H1 (cell line): ENCODE results near the gene HSD11B1L. TPM values are rescaled to one million over a fixed set of nuclear protein-coding genes. Genes with fewer than 3 reads are reported as not detected.

Experiments used
- CTCF ChIA-PET: fragments of 300-600 bp; sonication (Branson Sonifier 250); formaldehyde crosslinking; loops from one replicate; lab custom pipeline; 2021; ENCODE audit not compliant: partially characterized antibody; lab: Charles Lee
- POLR2A ChIA-PET: fragments of 300-600 bp; sonication (Branson Sonifier 250); formaldehyde crosslinking; loops from one replicate; lab custom pipeline; 2021; ENCODE audit warnings: inconsistent platforms; ENCODE audit not compliant: partially characterized antibody; lab: Charles Lee
- DNase-seq, 2 experiments: peaks; one replicate each; pipeline versions ENCODE4 v3.0.0 to v3.0.0-alpha.2; 2010 to 2022; ENCODE audit warnings: low spot score in 2 of 2, low read depth in 1 of 2, mixed read lengths in 1 of 2
- FAIRE-seq: peaks from 2 replicates; lab custom pipeline; 2011; peaks lifted over from hg19 to GRCh38; lab: Jason Lieb, UNC
- H2AFZ ChIP-seq: 2 replicates; pipeline ENCODE4 v1.8.1; 2012; ENCODE audit warnings: low read length, inconsistent platforms
- H2AK5ac ChIP-seq: 2 replicates; pipeline ENCODE4 v1.6.1; 2013; ENCODE audit warnings: low read depth, low read length
- H2BK120ac ChIP-seq: replicated peaks from 2 replicates; pipeline ENCODE3; 2013; ENCODE audit warnings: low read depth, low read length, inconsistent platforms
- H2BK12ac ChIP-seq: 2 replicates; pipeline ENCODE4 v1.6.1; 2013; ENCODE audit warnings: low read depth, low read length
- H2BK15ac ChIP-seq: 2 replicates; pipeline ENCODE4 v1.6.1; 2013; ENCODE audit warnings: low read length
- H2BK20ac ChIP-seq: 2 replicates; pipeline ENCODE4 v1.6.1; 2013; ENCODE audit warnings: low read length
- H2BK5ac ChIP-seq: 2 replicates; pipeline ENCODE4 v1.6.1; 2013; ENCODE audit warnings: low read depth, low read length
- H3K14ac ChIP-seq: 2 replicates; pipeline ENCODE4 v1.6.1; 2013; ENCODE audit warnings: inconsistent platforms; ENCODE audit not compliant: insufficient read length
- H3K18ac ChIP-seq: 2 replicates; pipeline ENCODE4 v1.6.1; 2013; ENCODE audit warnings: low read length; ENCODE audit errors: extremely low read depth
- H3K23ac ChIP-seq: 2 replicates; pipeline ENCODE4 v1.6.1; 2013; ENCODE audit warnings: inconsistent platforms; ENCODE audit not compliant: insufficient read length
- H3K23me2 ChIP-seq: 2 replicates; pipeline ENCODE4 v1.6.1; 2013; ENCODE audit warnings: low read depth, low read length
- H3K27ac ChIP-seq: 2 replicates; pipeline ENCODE4 v1.6.1; 2011; ENCODE audit warnings: low read depth, low read length, inconsistent platforms
- H3K27me3 ChIP-seq, 4 experiments: replicated peaks in 1 of 4; 1 replicate in 1 of 4; 2 replicates in 3 of 4; pipeline versions ENCODE4 v1.6.1 to v1.8.1; 2011 to 2013; ENCODE audit warnings: low read length in 3 of 4, mild to moderate bottlenecking in 3 of 4, inconsistent platforms in 2 of 4, mixed read lengths in 2 of 4, moderate library complexity in 1 of 4; ENCODE audit not compliant: control insufficient read depth in 3 of 4, insufficient read depth in 3 of 4; ENCODE audit errors: extremely low read depth in 1 of 4
- H3K36me3 ChIP-seq, 4 experiments: 2 replicates each; pipeline versions ENCODE4 v1.6.1 to v1.8.1; 2011 to 2013; ENCODE audit warnings: mild to moderate bottlenecking in 4 of 4, low read length in 3 of 4, moderate library complexity in 2 of 4, control low read depth in 1 of 4, inconsistent platforms in 1 of 4; ENCODE audit not compliant: insufficient read depth in 4 of 4, control insufficient read depth in 2 of 4
- H3K4ac ChIP-seq: replicated peaks from 2 replicates; pipeline ENCODE3; 2013; ENCODE audit warnings: low read length, low read depth, mixed read lengths, inconsistent platforms; ENCODE audit not compliant: insufficient read length
- H3K4me1 ChIP-seq, 4 experiments: replicated peaks in 1 of 4; 1 replicate in 1 of 4; 2 replicates in 3 of 4; pipeline versions ENCODE4 v1.6.1 to v1.8.1; 2011 to 2013; ENCODE audit warnings: low read length in 3 of 4, inconsistent platforms in 2 of 4, mixed read lengths in 1 of 4; ENCODE audit not compliant: insufficient read depth in 4 of 4, control insufficient read depth in 3 of 4
- H3K4me2 ChIP-seq, 2 experiments: 2 replicates each; pipeline versions ENCODE4 v1.6.1 to v1.8.1; 2011 to 2013; ENCODE audit warnings: low read depth in 2 of 2, low read length in 2 of 2, control low read depth in 1 of 2, inconsistent platforms in 1 of 2, mild to moderate bottlenecking in 1 of 2; ENCODE audit not compliant: insufficient read depth in 1 of 2
- H3K4me3 ChIP-seq, 4 experiments: fragments of 200-600, 300-600 bp in 1 of 4; sonication (generic), shearing (Covaris generic), sonication (Bioruptor Twin) in 1 of 4; 2 replicates each; pipeline versions ENCODE4 v1.5.1 to v1.8.1; 2011 to 2016; ENCODE audit warnings: low read length in 4 of 4, low read depth in 3 of 4, control low read depth in 2 of 4, inconsistent platforms in 2 of 4, mild to moderate bottlenecking in 2 of 4, mixed read lengths in 1 of 4, moderate library complexity in 1 of 4; ENCODE audit not compliant: insufficient read depth in 2 of 4; ENCODE audit errors: extremely low read depth in 1 of 4
- H3K56ac ChIP-seq: replicated peaks from 2 replicates; pipeline ENCODE3; 2013; ENCODE audit warnings: low read depth, mild to moderate bottlenecking, mixed read lengths, low read length, inconsistent platforms; ENCODE audit not compliant: insufficient read length
- H3K79me1 ChIP-seq: 2 replicates; pipeline ENCODE4 v1.6.1; 2013; ENCODE audit warnings: low read depth, low read length, control low read depth
- H3K79me2 ChIP-seq, 2 experiments: 2 replicates each; pipeline versions ENCODE4 v1.6.1 to v1.8.1; 2012 to 2013; ENCODE audit warnings: low read length in 2 of 2, mild to moderate bottlenecking in 2 of 2, inconsistent platforms in 1 of 2; ENCODE audit not compliant: insufficient read depth in 2 of 2, control insufficient read depth in 1 of 2
- H3K9ac ChIP-seq, 4 experiments: replicated peaks in 1 of 4; 1 replicate in 1 of 4; 2 replicates in 3 of 4; pipeline versions ENCODE4 v1.6.1 to v1.8.1; 2011 to 2013; ENCODE audit warnings: low read depth in 3 of 4, low read length in 3 of 4, control low read depth in 2 of 4, mild to moderate bottlenecking in 2 of 4, moderate library complexity in 2 of 4, inconsistent platforms in 1 of 4; ENCODE audit errors: extremely low read depth in 1 of 4
- H3K9me3 ChIP-seq, 2 experiments: 2 replicates each; pipeline versions ENCODE4 v1.6.1 to v1.8.1; 2012 to 2013; ENCODE audit warnings: mild to moderate bottlenecking in 2 of 2, moderate library complexity in 2 of 2, control low read depth in 1 of 2, inconsistent platforms in 1 of 2, low read depth in 1 of 2, low read length in 1 of 2, mixed read lengths in 1 of 2; ENCODE audit not compliant: insufficient read depth in 2 of 2
- H4K20me1 ChIP-seq, 2 experiments: replicated peaks in 1 of 2; 2 replicates each; pipeline versions ENCODE3 to v1.8.1; 2011 to 2013; ENCODE audit warnings: inconsistent platforms in 2 of 2, low read length in 2 of 2, mild to moderate bottlenecking in 1 of 2; ENCODE audit not compliant: insufficient read depth in 2 of 2, control insufficient read depth in 1 of 2
- H4K5ac ChIP-seq: 2 replicates; pipeline ENCODE4 v1.6.1; 2013; ENCODE audit warnings: low read length, low read depth, mixed read lengths, inconsistent platforms; ENCODE audit not compliant: insufficient read length
- H4K8ac ChIP-seq: 2 replicates; pipeline ENCODE4 v1.8.0; 2013; ENCODE audit warnings: mild to moderate bottlenecking, moderate library complexity, low read length, inconsistent platforms; ENCODE audit not compliant: insufficient read depth; ENCODE audit errors: extremely low read depth
- H4K91ac ChIP-seq: replicated peaks from 2 replicates; pipeline ENCODE3; 2013; ENCODE audit warnings: low read length, mixed read lengths, inconsistent platforms; ENCODE audit not compliant: insufficient read length
- CHD1 ChIP-seq: IDR thresholded peaks from 2 replicates; pipeline ENCODE4 v1.6.1; 2012; ENCODE audit warnings: low read depth, low read length, improper control_type of control experiment
- EZH2 ChIP-seq: fragments of 200-600 bp; sonication (generic); IDR thresholded peaks from 2 replicates; pipeline ENCODE4 v1.7.1; 2012; ENCODE audit warnings: low read depth, mild to moderate bottlenecking, moderate library complexity, low read length, inconsistent platforms; ENCODE audit not compliant: severe bottlenecking
- HDAC2 ChIP-seq, 2 experiments: fragments of 300-600 bp in 1 of 2; sonication (generic) in 1 of 2; IDR thresholded peaks; 2 replicates each; pipeline ENCODE4 v1.6.1; 2011 to 2012; ENCODE audit warnings: low read depth in 2 of 2, low read length in 2 of 2, mild to moderate bottlenecking in 2 of 2, moderate library complexity in 2 of 2, borderline replicate concordance in 1 of 2, inconsistent platforms in 1 of 2
- ZNF274 ChIP-seq: IDR thresholded peaks from 2 replicates; pipeline ENCODE4 v1.7.0; 2012; ENCODE audit warnings: low read length, borderline replicate concordance; ENCODE audit errors: extremely low read depth
- WGBS, 2 experiments: shearing (Covaris generic) in 1 of 2; methylation state at CpG; one replicate each; pipeline versions ENCODE4 v1.1.6 to v1.1.7; 2013 to 2015; ENCODE audit warnings: low lambda C conversion rate in 2 of 2, mixed read lengths in 2 of 2, inconsistent platforms in 1 of 2, low coverage in 1 of 2, missing lambda C conversion rate in 1 of 2; ENCODE audit not compliant: insufficient replicate concordance in 2 of 2, insufficient coverage in 1 of 2, insufficient read length in 1 of 2; ENCODE audit errors: extremely low coverage in 1 of 2, missing lambda C conversion rate in 1 of 2; 5-methylcytosine and 5-hydroxymethylcytosine counted together
- polyA plus RNA-seq, 7 experiments: library from polyadenylated mRNA; depleted of rRNA in 3 of 7; stranded (reverse) in 5 of 7; unstranded in 2 of 7; fragments of >200 nt in 5 of 7; fragments of 200-250 nt in 2 of 7; gene quantifications; 1 replicate in 5 of 7; 2 replicates in 1 of 7; 4 replicates in 1 of 7; pipeline versions ENCODE4 v1.2.1 to v1.2.3, GENCODE V29; 2011 to 2013; ENCODE audit warnings: missing spikeins in 2 of 7, mixed read lengths in 2 of 7
- total RNA-seq: library from RNA; stranded (reverse); fragmentation: NEBNext Ultra II Directional; extraction: Animal tissue kit (Norgen Biotek cat#: 25700); gene quantifications from 2 replicates; pipeline ENCODE4 v1.2.1, GENCODE V29; 2021
- TF ChIP-seq, protein P1 (sequence below): IDR thresholded peaks from 2 replicates; pipeline ENCODE4 v1.6.1; 2011; ENCODE audit warnings: low read length, improper control_type of control experiment
- TF ChIP-seq, protein P2 (sequence below): IDR thresholded peaks from 2 replicates; pipeline ENCODE4 v1.6.1; 2012; ENCODE audit warnings: inconsistent platforms

Gene HSD11B1L
- total and polyA plus RNA-seq, 2 of the 8 experiments (the other 6 are each of a cell fraction or from before 2014, with no cell fraction given), result 8.2 to 20.6 TPM

DNA sequence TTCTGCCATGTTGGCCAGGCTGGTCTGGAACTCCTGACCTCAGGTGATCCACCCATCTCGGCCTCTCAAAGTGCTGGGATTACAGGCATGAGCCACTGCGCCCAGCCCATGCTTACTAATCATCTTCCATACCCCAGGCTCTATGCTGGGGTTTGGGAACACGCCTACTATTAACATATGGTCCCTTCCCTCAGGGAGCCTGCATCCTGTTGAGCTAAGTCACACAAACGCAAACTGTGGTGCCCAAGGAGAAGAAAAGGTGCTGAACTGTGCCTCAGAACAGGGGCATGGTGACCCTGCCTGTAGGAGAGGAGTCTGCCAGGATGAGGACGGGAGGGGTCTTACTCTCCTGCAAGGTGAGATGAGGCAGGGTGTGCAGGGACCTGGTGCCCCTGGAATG, 6.1 kb upstream of the HSD11B1L start:
- Histone ChIP-seq H2BK15ac (no peak overlapping the region), H3K79me2 (no peaks in the 10 kb centered on the region), H4K8ac (no peak overlapping the region), H4K5ac (no peak overlapping the region), H4K91ac (no peak overlapping the region), H3K79me1 (peaks cover 1% of the 10 kb centered on the region; the same call in 1 of the 2 replicates), H2BK120ac (no peak overlapping the region), H3K4me1 (peaks cover 0 to 3% (median under 1%) of the 10 kb centered on the region in 4 experiments; a peak in 3 of 7 replicates), H3K9me3 (no peaks in the 10 kb centered on the region), H3K56ac (no peak overlapping the region), H3K9ac (no peak overlapping the region), H3K27ac (no peak overlapping the region), H2BK5ac (no peak overlapping the region), H2AFZ (no peak overlapping the region), H3K14ac (no peak overlapping the region), H3K23me2 (peaks cover 8% of the 10 kb centered on the region; the same call in 1 of the 2 replicates), H3K18ac (no peak overlapping the region), H2AK5ac (no peak overlapping the region), H4K20me1 (peaks cover 0 to 3% of the 10 kb centered on the region in 2 experiments), H2BK20ac (no peak overlapping the region), H3K4me2 (no peak overlapping the region), H2BK12ac (no peak overlapping the region), H3K36me3 (peaks cover 0 to 3% (median 3%) of the 10 kb centered on the region in 4 experiments; a peak in 4 of 8 replicates), H3K27me3 (no peaks in the 10 kb centered on the region), H3K4ac (no peak overlapping the region), H3K23ac (no peak overlapping the region), H3K4me3 (no peak overlapping the region)
- WGBS, 2 experiments, result 89% methylated on average over 5 of the region's 5 CpGs; no CpG with 5 or more reads in 1 of the 2 experiments
- CTCF ChIA-PET, result interaction anchor here (0.8 kb wide), 1 partner anchor 13 kb away, joined by 3 read pairs; no protein-coding TSS in a partner anchor
- POLR2A ChIA-PET, result interaction anchor here (1.0 to 4.1 kb wide), 3 partner anchors 12 to 52 kb away, joined by 3 to 51 read pairs (median 8); partner anchors contain the start of genes RPL36, SAFB and SAFB2
- no peak for FAIRE-seq
- DNase-seq, result no peak
- TF ChIP-seq, protein P1, sequence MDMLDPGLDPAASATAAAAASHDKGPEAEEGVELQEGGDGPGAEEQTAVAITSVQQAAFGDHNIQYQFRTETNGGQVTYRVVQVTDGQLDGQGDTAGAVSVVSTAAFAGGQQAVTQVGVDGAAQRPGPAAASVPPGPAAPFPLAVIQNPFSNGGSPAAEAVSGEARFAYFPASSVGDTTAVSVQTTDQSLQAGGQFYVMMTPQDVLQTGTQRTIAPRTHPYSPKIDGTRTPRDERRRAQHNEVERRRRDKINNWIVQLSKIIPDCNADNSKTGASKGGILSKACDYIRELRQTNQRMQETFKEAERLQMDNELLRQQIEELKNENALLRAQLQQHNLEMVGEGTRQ, result no peak
- TF ChIP-seq, protein P2, sequence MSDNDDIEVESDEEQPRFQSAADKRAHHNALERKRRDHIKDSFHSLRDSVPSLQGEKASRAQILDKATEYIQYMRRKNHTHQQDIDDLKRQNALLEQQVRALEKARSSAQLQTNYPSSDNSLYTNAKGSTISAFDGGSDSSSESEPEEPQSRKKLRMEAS, result no peak
- TF ChIP-seq ZNF274, result no peak
- no peak for TF ChIP-seq HDAC2 (IDR thresholded peaks at IDR 0.05; ENCODE audit: borderline replicate concordance in 1 of 2, low read depth in 2 of 2, low read length in 2 of 2)
- TF ChIP-seq CHD1, result no peak
- no peak for TF ChIP-seq EZH2
